ENCODE data around the gene KRT38. TPM values are rescaled to one million over a fixed set of nuclear protein-coding genes. Genes with fewer than 3 reads are reported as not detected.
"Not testable (repeated sequence)": the region's sequence is repeated elsewhere in the genome, so short reads cannot be mapped to it uniquely, and the experiment has no call there.

KRT38 gene
- total RNA-seq, 4 donors from 2014 or later, result 1.6 to 21.6 (median 3.9) TPM; not detected in 1

- TF ChIP-seq POLR2A (IDR thresholded peaks at IDR 0.05) (no peak), EP300 (IDR thresholded peaks at IDR 0.05) (no peak), POLR2AphosphoS5 (IDR thresholded peaks at IDR 0.05) (no peak), CTCF (IDR thresholded peaks at IDR 0.05) (no peak)
- Histone ChIP-seq H3K27me3 (peaks cover 5% of the 10 kb centered on the region), H3K36me3 (no peaks in the 10 kb centered on the region), H3K4me1 (no peaks in the 10 kb centered on the region), H3K9me3 (no peaks in the 10 kb centered on the region), H3K4me3 (no peak overlapping the region), H3K27ac (no peak overlapping the region)
- WGBS, result 87% methylated on average over 7 of the region's 7 CpGs
- no peak for DNase-seq (ENCODE audit: low spot score in 2 of 2)
Measured at GRCh38 chr17:41437254-41437653, 3.5 kb downstream of the KRT38 start.

GRCh38 chr17:41434415-41434814 is 6.4 kb downstream of the KRT38 start:
- no peak overlapping the region for H3K27ac ChIP-seq
- no peaks in the 10 kb centered on the region for H3K4me1 ChIP-seq
- peaks cover 10% of the 10 kb centered on the region for H3K27me3 ChIP-seq
- no peaks in the 10 kb centered on the region for H3K9me3 ChIP-seq
- no peaks in the 10 kb centered on the region for H3K36me3 ChIP-seq
- no peak overlapping the region for H3K4me3 ChIP-seq
- DNase-seq (ENCODE audit: low spot score in 2 of 2), result no peak
- TF ChIP-seq CTCF (IDR thresholded peaks at IDR 0.05) (no peak), POLR2AphosphoS5 (IDR thresholded peaks at IDR 0.05) (no peak), EP300 (IDR thresholded peaks at IDR 0.05) (no peak), POLR2A (IDR thresholded peaks at IDR 0.05) (no peak)
- 76% methylated on average over 5 of the region's 5 CpGs for WGBS

DNA sequence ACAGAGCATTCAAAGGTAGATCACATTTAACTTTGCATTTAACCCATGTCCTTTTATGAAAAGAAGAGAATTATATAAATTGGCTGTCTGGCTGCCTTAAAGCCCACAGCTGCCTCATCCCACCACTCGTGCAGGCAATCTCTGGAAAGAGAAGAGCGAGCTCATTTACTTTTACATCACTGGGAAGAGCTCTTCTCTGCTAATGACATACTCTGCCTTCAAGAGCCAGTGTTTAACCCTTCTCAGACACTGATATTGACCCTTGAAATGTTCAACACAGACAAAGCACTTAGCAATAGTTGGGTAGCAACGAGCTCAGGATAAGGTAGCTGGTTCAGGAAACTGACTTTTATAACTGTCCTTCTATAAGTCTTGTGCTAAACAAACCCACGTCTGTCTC is 6.8 kb downstream of the KRT38 start:
- no peak for TF ChIP-seq POLR2AphosphoS5 (IDR thresholded peaks at IDR 0.05)
- no peak for TF ChIP-seq CTCF (IDR thresholded peaks at IDR 0.05)
- no peak for TF ChIP-seq POLR2A (IDR thresholded peaks at IDR 0.05)
- TF ChIP-seq EP300 (IDR thresholded peaks at IDR 0.05), result no peak
- 65% methylated on average over 4 of the region's 4 CpGs for WGBS

DNA sequence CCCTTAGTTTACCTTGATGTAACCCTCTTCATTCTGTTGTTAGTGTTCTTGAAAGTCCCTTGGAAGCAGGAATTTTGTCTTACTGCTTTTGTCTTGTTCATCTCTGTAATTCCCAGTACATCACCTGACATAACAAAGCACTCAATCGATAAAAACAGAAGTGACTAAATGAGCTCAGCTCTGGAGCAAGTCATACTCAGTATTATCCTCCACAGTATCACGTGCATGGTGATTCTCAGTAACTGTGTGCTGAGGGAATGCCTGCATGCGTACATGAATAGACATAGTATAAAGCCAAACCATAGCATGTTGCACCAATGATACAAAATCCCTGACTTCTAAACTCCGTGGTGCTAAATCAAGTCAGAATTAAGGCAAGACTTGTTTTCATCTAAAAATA is 7.2 kb downstream of the KRT38 start:
- Histone ChIP-seq H3K36me3 (no peaks in the 10 kb centered on the region), H3K4me1 (no peaks in the 10 kb centered on the region), H3K27ac (no peak overlapping the region), H3K27me3 (peaks cover 10% of the 10 kb centered on the region), H3K9me3 (no peaks in the 10 kb centered on the region), H3K4me3 (no peak overlapping the region)
- TF ChIP-seq POLR2A (IDR thresholded peaks at IDR 0.05) (no peak), EP300 (IDR thresholded peaks at IDR 0.05) (no peak), CTCF (IDR thresholded peaks at IDR 0.05) (no peak), POLR2AphosphoS5 (IDR thresholded peaks at IDR 0.05) (no peak)
- WGBS, result 60% methylated on average over 4 of the region's 4 CpGs
- DNase-seq (ENCODE audit: low spot score in 2 of 2), result no peak

More for the DNA sequence above, 6.8 kb downstream of the KRT38 start:
- H3K9me3 ChIP-seq, result no peaks in the 10 kb centered on the region
- H3K27me3 ChIP-seq, result peaks cover 10% of the 10 kb centered on the region
- H3K4me1 ChIP-seq, result no peaks in the 10 kb centered on the region
- DNase-seq (ENCODE audit: low spot score in 2 of 2), result no peak
- H3K4me3 ChIP-seq, result no peak overlapping the region
- H3K36me3 ChIP-seq, result no peaks in the 10 kb centered on the region
- H3K27ac ChIP-seq, result no peak overlapping the region

DNA sequence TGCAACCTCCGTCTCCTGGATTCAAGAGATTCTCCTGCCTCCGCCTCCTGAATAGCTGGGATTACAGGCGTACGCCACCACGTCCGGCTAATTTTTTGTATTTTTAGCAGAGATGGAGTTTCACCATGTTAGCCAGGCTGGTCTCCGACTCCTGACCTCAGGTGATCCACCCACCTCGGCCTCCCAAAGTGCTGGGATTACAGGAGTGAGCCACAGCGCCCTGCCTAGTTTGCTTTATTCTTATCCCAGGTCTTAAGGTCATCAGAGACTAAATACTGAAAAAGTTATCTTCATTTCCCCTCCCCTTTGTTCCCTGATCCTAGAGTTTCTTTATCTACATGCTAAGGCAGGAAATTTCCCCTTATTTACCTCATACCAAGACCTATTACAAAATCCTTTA is 10.4 kb downstream of the KRT38 start:
- H3K27me3 ChIP-seq, result peaks cover 10% of the 10 kb centered on the region
- H3K4me3 ChIP-seq; H3K36me3 ChIP-seq; H3K27ac ChIP-seq; DNase-seq (ENCODE audit: low spot score in 2 of 2); H3K4me1 ChIP-seq; H3K9me3 ChIP-seq: not testable (repeated sequence)
- 93% methylated on average over 9 of the region's 9 CpGs for WGBS

DNA sequence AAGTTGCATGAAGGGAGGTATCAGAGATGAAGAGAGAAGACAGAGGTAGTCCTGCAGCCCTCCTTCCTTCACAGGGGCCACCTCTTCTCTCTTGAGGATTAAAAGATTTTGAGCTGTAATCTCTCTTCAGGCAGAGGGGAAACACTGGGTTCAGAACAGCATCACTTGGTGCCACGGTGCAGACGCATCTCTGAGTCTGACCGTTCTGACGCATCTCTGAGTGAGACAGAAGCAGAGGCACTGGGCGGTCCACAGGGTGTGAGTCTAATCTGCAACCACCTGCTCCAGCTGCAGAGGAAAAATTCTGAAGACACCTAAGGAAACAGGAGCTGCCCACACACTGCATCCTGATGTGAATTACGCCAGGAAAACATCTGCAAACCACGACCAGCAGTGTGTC is 11.1 kb downstream of the KRT38 start:
- H3K4me1 ChIP-seq, result no peaks in the 10 kb centered on the region
- TF ChIP-seq CTCF (IDR thresholded peaks at IDR 0.05) (no peak), POLR2AphosphoS5 (IDR thresholded peaks at IDR 0.05) (no peak), EP300 (IDR thresholded peaks at IDR 0.05) (no peak), POLR2A (IDR thresholded peaks at IDR 0.05) (no peak)
- H3K9me3 ChIP-seq, result no peaks in the 10 kb centered on the region
- H3K4me3 ChIP-seq, result no peak overlapping the region
- H3K36me3 ChIP-seq, result no peaks in the 10 kb centered on the region
- WGBS, result 69% methylated on average over 7 of the region's 7 CpGs
- no peak for DNase-seq (ENCODE audit: low spot score in 2 of 2)
- peaks cover 10% of the 10 kb centered on the region for H3K27me3 ChIP-seq
- H3K27ac ChIP-seq, result no peak overlapping the region
